Fibroblast of the aortic adventitia (primary cell): ENCODE data around the gene APPBP2. TPM values are rescaled to one million over a fixed set of nuclear protein-coding genes. Genes with fewer than 3 reads are reported as not detected.

ENCODE experiments used
- DNase-seq: peaks from one replicate; pipeline ENCODE4 v3.0.0-alpha.2; 2010; ENCODE audit warnings: low read depth
- H3K4me3 ChIP-seq: 2 replicates; pipeline ENCODE4 v1.5.1; 2011; ENCODE audit warnings: low read depth, mild to moderate bottlenecking, control low read depth, low read length, moderate library complexity
- CTCF ChIP-seq: IDR thresholded peaks from 2 replicates; pipeline ENCODE4 v1.5.1; 2011; ENCODE audit warnings: mild to moderate bottlenecking, low read length, control low read depth, inconsistent platforms; ENCODE audit not compliant: insufficient read depth
- total RNA-seq: library from RNA; depleted of rRNA; stranded (reverse); fragments of >200 nt; gene quantifications from 2 replicates; pipeline ENCODE4 v1.2.3, GENCODE V29; 2012; ENCODE audit warnings: low replicate concordance

Gene APPBP2
- total RNA-seq, 1 donor, result 44.6 TPM

- peak; percentile 37 for DNase-seq
- no peak overlapping the region for H3K4me3 ChIP-seq
- TF ChIP-seq CTCF, result no peak
Observed at GRCh38 chr17:60473788-60474187, 52.3 kb downstream of the APPBP2 start.

DNA sequence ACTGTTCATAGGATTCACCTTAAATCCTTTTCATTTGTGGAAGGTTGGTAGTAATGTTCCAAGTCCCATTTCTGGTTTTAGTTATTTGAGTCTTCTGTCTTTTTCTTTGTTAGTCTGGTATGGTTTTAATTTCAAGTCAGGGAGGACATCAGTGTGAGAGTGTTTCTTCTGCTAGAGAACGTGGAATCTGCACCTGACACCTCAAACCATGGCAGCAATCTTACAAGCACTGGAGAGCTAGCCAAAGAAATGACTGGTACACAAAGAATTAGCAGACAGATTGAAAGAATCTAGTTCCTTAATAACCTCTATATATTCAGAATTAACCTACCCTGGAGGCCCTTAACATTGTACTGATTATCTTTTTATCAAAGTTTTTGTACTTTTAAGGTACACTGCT, 53.6 kb downstream of the APPBP2 start:
- no peak for TF ChIP-seq CTCF
- H3K4me3 ChIP-seq, result no peak overlapping the region
- no peak for DNase-seq

- no peak for DNase-seq
- no peak overlapping the region for H3K4me3 ChIP-seq
- TF ChIP-seq CTCF, result no peak
Observed at GRCh38 chr17:60471451-60471850, 54.6 kb downstream of the APPBP2 start.

GRCh38 chr17:60468371-60468770, 57.7 kb downstream of the APPBP2 start:
- DNase-seq, result peak; percentile 48
- H3K4me3 ChIP-seq, result no peak overlapping the region
- TF ChIP-seq CTCF, result no peak

DNA sequence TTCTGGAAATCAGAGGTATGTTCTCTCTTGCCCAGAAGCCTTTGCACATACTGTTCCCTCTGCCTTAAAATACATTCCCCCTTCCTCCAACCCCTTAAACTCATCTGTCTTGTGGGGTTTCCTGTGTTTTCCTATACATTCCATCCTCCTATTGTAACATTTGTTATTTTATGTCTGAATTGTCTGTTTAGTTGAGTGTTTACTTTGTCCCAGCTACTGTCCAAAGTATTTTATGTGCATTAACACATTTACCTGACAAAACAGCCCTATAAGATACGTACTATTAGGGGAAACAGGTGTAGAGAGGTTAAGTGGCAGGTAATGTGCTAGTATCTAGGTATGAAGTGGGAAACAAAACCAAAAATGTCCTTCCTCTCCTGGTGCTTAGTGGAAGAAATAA, 61.7 kb downstream of the APPBP2 start:
- TF ChIP-seq CTCF, result no peak
- no peak for DNase-seq
- H3K4me3 ChIP-seq, result no peak overlapping the region

- no peak for TF ChIP-seq CTCF
- DNase-seq, result no peak
Observed at GRCh38 chr17:60463157-60463835, 62.7 kb downstream of the APPBP2 start.

GRCh38 chr17:60461584-60461983, 64.5 kb downstream of the APPBP2 start:
- DNase-seq, result no peak
- no peak for TF ChIP-seq CTCF
- no peak overlapping the region for H3K4me3 ChIP-seq

More at GRCh38 chr17:60463157-60463835, 62.7 kb downstream of the APPBP2 start:
- no peak overlapping the region for H3K4me3 ChIP-seq
